Psoas muscle (tissue), 8 donors: ENCODE results near the gene MAPKAP1. TPM values are rescaled to one million over a fixed set of nuclear protein-coding genes. Genes with fewer than 3 reads are reported as not detected.

Experiments
- ATAC-seq, 4 donors: fragments of 200-7000 bp; cut with Tn5 transposase; one replicate each; pipeline ENCODE4 v1.9.1; 2020; ENCODE audit warnings: moderate library complexity in 3 of 4, mild to moderate bottlenecking in 2 of 4
- DNase-seq, 2 donors: peaks; one replicate each; pipeline ENCODE4 v3.0.0-alpha.2; 2020
- H3K27ac ChIP-seq: fragments of 200-600 bp; one replicate; pipeline ENCODE4 v1.8.0; 2022
- H3K27me3 ChIP-seq, 3 donors: fragments of 200-600 bp in 1 of 3; one replicate each; pipeline versions ENCODE4 v1.6.1 to v1.8.0; 2013 to 2022; ENCODE audit warnings: low read length in 2 of 3, mild to moderate bottlenecking in 2 of 3, moderate library complexity in 1 of 3; ENCODE audit not compliant: insufficient read depth in 3 of 3
- H3K36me3 ChIP-seq, 2 donors: fragments of 200-600 bp in 1 of 2; one replicate each; pipeline versions ENCODE4 v1.6.1 to v1.8.0; 2013 to 2022; ENCODE audit warnings: low read depth in 1 of 2, mild to moderate bottlenecking in 1 of 2, moderate library complexity in 1 of 2; ENCODE audit not compliant: insufficient read depth in 1 of 2
- H3K4me1 ChIP-seq: fragments of 200-600 bp; one replicate; pipeline ENCODE4 v1.8.0; 2022
- H3K4me3 ChIP-seq: fragments of 200-600 bp; one replicate; pipeline ENCODE4 v1.8.0; 2022; ENCODE audit warnings: mild to moderate bottlenecking
- H3K9me3 ChIP-seq: fragments of 200-600 bp; one replicate; pipeline ENCODE4 v1.8.0; 2022
- CTCF ChIP-seq: fragments of 200-600 bp; IDR thresholded peaks from one replicate; pipeline ENCODE4 v1.8.0; 2022; ENCODE audit warnings: antibody characterized with exemption
- WGBS, 3 donors: extraction: QIAGEN DNeasy Blood & Tissue Kit; methylation state at CpG; one replicate each; pipeline versions ENCODE4 v1.1.6 to v1.1.7; 2013; 5-methylcytosine and 5-hydroxymethylcytosine counted together
- intact Hi-C, 2 donors: fragments of 100-400 bp; cut with DNase I; formaldehyde crosslinking; loops; one replicate each; pipeline versions ENCODE4 v1.11.0 to v1.14.2; 2022
- polyA plus RNA-seq, 3 donors: library from polyadenylated mRNA; stranded (reverse); fragments of 200-250 nt; gene quantifications; one replicate each; pipeline ENCODE4 v1.2.3, GENCODE V29; 2013
- total RNA-seq, 4 donors: library from RNA; stranded (reverse); fragmentation: NEBNext Ultra II Directional in 2 of 4; extraction: Animal tissue kit (Norgen Biotek cat#: 25700) in 2 of 4; gene quantifications; one replicate each; pipeline versions ENCODE4 v1.2.1 to v1.2.4, GENCODE V29; 2021 to 2023
- donor health status: healthy with polysubstance abuse.
- donor health status: DM: no; HTN: no; CAD: no; lungs with moderate emphysema.
- donor health status: Bipolar disorder and iron deficiency.
- donor health status: healthy.
- donor health status: DM: yes; HTN: yes; CAD: no.
- donor health status: DM: no; HTN: no; CAD: no.
- donor health status: DM: no; HTN: no; CAD: no.
- donor health status: DM: yes; HTN: yes; CAD: no.

The MAPKAP1 gene
- total and polyA plus RNA-seq, 7 donors, result 64.2 to 124 (median 90.4) TPM

GRCh38 chr9:125431012-125431305, 276.0 kb downstream of the MAPKAP1 start:
- DNase-seq (peak in 1 of 2 donors; percentile 38), ATAC-seq (no peak)
- TF ChIP-seq CTCF, result no peak
- no peak overlapping the region for H3K27ac ChIP-seq
- H3K4me1 ChIP-seq, result no peaks in the 10 kb centered on the region
- H3K4me3 ChIP-seq, result no peak overlapping the region
- no peaks in the 10 kb centered on the region for H3K9me3 ChIP-seq
- WGBS, 3 donors, result 81 to 92% (median 90%) methylated on average over 3 of the region's 3 CpGs
- intact Hi-C loops, result no loop called here
- no peaks in the 10 kb centered on the region for H3K27me3 ChIP-seq
- H3K36me3 ChIP-seq, result no peaks in the 10 kb centered on the region

GRCh38 chr9:125430161-125431011, 276.6 kb downstream of the MAPKAP1 start:
- ATAC-seq, result no peak
- Histone ChIP-seq H3K27ac (no peak overlapping the region), H3K9me3 (no peaks in the 10 kb centered on the region), H3K4me3 (no peak overlapping the region), H3K4me1 (no peaks in the 10 kb centered on the region), H3K36me3 (no peaks in the 10 kb centered on the region), H3K27me3 (no peaks in the 10 kb centered on the region)
- DNase-seq, result no peak
- WGBS, 3 donors, result 77 to 79% (median 79%) methylated on average over 21 of the region's 21 CpGs
- no peak for TF ChIP-seq CTCF
- intact Hi-C loops, result no loop called here

- intact Hi-C loops, result loop anchor here in 1 of 2 donors (5.0 kb wide), 1 partner anchor 1077 kb away; no protein-coding TSS in a partner anchor
- Histone ChIP-seq H3K27me3 (no peaks in the 10 kb centered on the region), H3K27ac (no peak overlapping the region), H3K9me3 (no peaks in the 10 kb centered on the region), H3K4me3 (no peak overlapping the region), H3K36me3 (no peaks in the 10 kb centered on the region), H3K4me1 (no peaks in the 10 kb centered on the region)
- TF ChIP-seq CTCF, result no peak
- ATAC-seq (no peak), DNase-seq (peak in 1 of 2 donors; percentile 53)
- WGBS, 3 donors, result 85 to 90% (median 86%) methylated on average over 20 of the region's 20 CpGs
These were observed 277.4 kb downstream of the MAPKAP1 start for GRCh38 chr9:125429476-125430160.

- no peaks in the 10 kb centered on the region for H3K36me3 ChIP-seq
- TF ChIP-seq CTCF, result no peak
- peak in 1 of 2 donors; percentile 50 for DNase-seq
- H3K9me3 ChIP-seq, result no peaks in the 10 kb centered on the region
- no peak overlapping the region for H3K4me3 ChIP-seq
- 45 to 56% (median 49%) methylated on average over 16 of the region's 16 CpGs for WGBS, 3 donors
- H3K4me1 ChIP-seq, result no peaks in the 10 kb centered on the region
- no peak for ATAC-seq
- no peaks in the 10 kb centered on the region for H3K27me3 ChIP-seq
- intact Hi-C loops, result loop anchor here in 1 of 2 donors (5.0 kb wide), 1 partner anchor 1077 kb away; no protein-coding TSS in a partner anchor
- no peak overlapping the region for H3K27ac ChIP-seq
These were observed 278.0 kb downstream of the MAPKAP1 start for GRCh38 chr9:125428902-125429467.
